ENCODE measurements around the gene CADM2.
"Not testable (repeated sequence)": the region's sequence is repeated elsewhere in the genome, so short reads cannot be mapped to it uniquely, and the experiment has no call there.

The CADM2 gene

GRCh38 chr3:85495602-85496001, 536.8 kb downstream of the CADM2 start:
- DNase-seq = no peak

DNA sequence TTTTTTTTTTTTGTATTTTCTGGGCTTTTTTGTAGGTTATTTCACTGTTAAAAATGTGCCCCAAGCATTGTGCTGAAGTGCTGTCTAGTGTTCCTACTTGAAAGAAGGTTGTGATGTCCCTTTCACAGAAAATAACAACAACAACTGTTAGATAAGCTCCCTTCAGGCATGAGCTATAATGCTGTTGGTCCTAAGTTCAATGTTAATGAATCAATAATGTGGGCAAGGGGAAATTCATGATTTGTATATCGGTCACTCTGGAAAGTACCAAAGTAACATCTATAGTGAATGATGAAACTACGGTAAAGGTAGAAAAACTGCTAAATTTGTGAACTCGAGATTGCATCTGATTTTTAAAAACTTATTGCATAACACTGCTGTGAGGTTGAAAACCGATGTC, 539.4 kb downstream of the CADM2 start:
- DNase-seq = no peak

- DNase-seq = no peak
Measured at GRCh38 chr3:85502148-85502875, 543.5 kb downstream of the CADM2 start.

- DNase-seq = not testable (repeated sequence)
Measured at GRCh38 chr3:85504129-85504784, 545.5 kb downstream of the CADM2 start.

GRCh38 chr3:85504785-85505511, 546.2 kb downstream of the CADM2 start:
- not testable (repeated sequence) for DNase-seq

DNA sequence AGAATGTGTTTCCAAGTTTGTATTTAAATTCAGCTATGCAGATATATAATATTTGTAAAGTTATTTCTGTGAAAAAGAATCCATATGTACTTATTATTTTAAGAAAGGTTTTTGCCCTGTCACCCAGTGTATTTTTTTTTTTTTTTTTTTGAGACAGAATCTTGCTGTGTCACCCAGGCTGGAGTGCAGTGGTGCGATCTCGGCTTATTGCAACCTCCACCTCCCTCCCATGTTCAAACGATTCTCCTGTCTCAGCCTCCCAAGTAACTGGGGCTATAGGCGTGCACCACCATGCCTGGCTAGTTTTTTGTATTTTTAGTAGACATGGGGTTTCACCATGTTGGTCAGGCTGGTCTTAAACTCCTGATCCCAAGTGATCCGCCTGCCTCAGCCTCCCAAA, 548.3 kb downstream of the CADM2 start:
- DNase-seq = not testable (repeated sequence)

DNA sequence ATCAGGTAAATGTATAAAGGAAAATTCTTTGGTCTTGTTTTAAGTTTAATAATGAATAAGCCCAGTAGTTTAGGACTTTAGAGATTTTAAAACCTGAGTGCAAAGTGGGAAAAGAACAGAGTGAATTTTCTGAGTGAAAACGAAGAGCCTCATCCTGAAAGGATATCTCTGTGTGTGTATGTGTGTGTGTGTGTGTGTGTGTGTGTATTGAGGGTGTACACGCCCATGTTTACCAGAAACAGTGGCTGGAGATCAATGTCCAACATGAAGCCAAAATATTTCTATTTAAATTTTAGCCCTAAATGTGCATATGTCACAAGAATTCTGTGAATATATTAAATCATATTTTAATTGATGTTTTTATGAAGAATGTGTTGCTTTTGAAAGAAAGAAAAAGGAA, 549.9 kb downstream of the CADM2 start:
- no peak for DNase-seq

GRCh38 chr3:85516146-85516545, 557.4 kb downstream of the CADM2 start:
- no peak for DNase-seq

DNA sequence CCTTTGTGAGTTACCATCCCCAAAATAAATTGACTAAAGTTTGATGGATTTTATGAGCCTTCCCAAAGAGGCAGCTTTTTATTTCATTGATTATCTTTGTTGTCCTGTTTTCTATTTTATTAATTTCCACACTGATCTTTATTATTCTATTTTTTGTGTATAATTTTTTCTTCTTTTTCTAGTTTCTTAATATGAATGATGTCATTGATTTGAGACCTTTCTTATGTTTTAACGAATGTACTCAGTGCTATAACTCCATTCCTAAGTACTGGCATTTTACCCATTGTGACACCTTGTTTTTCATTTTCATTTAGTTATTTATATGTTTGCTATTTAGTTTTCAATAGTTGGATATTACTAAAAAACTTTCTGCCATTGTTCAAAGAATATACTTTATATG, 565.3 kb downstream of the CADM2 start:
- DNase-seq = no peak

DNA sequence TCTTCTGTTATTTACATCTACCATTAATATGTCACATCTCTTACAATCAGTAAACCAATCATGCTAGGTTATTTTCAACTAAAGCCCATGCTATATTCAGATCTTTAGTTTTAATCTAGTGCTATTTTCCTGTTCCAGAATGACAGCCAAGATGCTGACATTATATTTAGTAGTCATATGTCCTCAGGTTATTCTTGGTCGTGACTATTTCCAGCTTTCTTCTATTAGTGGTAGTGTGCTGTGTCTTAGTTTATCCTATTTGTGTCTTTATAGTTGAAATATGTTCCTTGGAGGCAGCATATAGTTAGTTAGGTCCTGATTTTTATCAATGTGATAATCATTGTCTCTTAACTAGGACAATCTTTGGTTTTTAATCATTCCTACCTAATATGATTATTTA, 566.5 kb downstream of the CADM2 start:
- DNase-seq = no peak

- no peak for DNase-seq
Measured at GRCh38 chr3:85533586-85533985, 574.8 kb downstream of the CADM2 start.

DNA sequence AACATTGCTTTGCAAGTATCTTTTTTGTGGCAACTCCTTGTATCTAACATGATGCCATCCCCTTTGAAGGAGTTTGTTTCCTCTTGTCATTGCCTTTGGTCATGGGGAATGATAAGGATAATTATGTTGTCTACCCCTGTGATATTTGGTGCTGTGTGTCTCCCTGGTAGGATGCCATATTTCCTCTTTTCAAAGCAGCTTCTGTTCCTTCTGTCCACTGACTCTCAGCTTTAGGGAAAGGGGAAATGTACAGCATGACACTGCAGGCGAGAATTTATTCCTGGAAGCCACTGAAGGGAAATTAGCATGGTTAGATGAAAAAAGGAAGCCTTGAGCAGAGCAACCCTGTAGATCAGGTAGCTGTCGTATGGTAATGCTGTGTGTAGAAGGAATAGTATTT, 576.7 kb downstream of the CADM2 start:
- no peak for DNase-seq

DNA sequence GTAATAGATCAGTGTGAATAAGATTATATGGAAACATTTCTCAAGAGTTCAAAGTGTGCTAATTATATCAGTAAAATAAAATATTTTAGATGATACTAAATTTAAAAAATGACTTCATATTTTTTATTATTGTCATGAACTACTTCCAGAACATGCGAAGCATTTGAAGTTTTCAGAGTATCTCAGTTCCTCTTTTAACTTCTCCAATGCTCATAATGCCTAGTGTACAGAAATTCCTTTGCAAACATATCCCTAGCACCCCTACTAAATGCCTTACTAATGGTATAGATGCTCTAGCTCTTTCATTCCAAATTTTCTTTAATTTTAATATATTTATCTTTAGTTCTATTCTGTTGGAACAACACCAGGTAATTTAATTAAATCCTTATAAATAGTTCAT, 580.4 kb downstream of the CADM2 start:
- DNase-seq = no peak

DNA sequence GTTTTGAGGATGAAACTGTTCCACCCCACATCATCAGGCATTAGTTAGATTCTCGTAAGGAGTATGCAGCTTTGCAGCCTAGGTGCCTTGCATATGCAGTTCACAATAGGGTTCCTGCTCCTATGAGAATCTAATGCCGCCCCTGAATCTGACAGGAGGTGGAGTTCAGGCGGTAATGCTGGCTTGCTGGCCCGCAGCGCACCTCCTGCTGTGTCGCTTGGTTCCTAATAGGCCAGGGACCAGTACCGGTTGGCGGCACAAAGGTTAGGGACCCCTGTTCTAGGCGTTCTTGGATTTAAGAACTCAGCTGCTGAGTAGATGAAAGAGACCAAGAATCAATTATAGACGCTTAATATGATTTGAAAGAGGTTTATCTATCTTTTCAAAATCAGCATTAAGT, 595.4 kb downstream of the CADM2 start:
- no peak for DNase-seq

GRCh38 chr3:85560088-85560785, 601.4 kb downstream of the CADM2 start:
- DNase-seq = no peak

- no peak for DNase-seq
Measured at GRCh38 chr3:85567071-85567676, 608.4 kb downstream of the CADM2 start.

DNA sequence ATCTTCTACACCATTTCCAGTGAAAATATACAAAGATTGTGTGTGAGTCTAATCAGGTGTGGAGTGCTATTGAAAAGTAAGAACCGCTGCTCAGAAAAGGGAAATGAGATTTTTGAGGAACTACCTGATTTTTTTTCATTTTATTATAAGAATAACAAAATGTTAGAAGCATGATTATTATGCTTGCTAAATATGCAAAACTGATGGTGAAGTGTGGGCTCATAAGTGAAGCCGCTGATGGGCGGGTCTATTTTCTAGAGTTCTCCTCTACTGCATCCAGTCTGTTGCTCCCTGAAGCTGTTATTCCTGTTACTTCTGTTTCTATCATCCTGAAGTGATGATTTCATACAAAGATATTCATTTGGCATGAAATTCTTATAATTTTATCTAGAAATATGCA, 612.0 kb downstream of the CADM2 start:
- no peak for DNase-seq

DNA sequence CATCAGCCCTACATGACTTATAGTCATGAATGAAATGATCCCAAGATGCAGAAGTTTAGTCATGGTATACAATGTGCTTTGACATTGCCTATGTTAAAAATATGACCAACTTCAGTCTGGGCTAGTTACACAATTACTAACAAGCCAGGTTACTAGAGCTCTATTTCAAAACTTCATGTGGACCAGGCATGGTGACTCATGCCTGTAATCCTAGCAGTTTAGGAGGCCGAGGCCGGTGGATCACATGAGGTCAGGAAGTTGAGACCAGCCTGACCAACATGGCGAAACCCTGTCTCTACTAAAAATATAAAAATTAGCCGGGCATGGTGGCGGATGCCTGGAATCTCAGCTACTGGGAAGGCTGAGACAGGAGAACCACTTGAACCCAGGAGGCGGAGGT, 613.0 kb downstream of the CADM2 start:
- no peak for DNase-seq

DNA sequence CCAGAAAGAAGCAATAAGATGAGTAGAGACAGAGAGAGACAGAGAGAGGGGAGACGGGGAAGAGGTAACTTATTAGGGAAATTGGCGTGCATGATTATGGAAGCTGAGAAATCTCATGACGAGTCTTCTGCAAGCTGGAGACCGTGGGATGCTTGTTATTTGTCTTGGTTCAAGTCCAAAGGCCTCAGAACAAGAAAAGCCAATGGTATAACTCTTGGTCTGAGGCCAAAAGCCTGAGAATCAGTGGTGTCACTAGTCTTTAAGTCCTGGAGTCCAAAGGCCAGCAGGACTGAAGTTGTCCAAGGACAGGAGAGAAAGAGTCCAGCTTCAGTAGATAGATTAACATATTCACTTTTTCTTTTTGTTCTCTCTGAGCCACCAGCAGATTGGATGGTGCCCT, 613.6 kb downstream of the CADM2 start:
- no peak for DNase-seq

GRCh38 chr3:85572978-85573377, 614.2 kb downstream of the CADM2 start:
- no peak for DNase-seq

GRCh38 chr3:85574006-85574705, 615.4 kb downstream of the CADM2 start:
- DNase-seq = no peak

- peak; percentile 39 for DNase-seq
Measured at GRCh38 chr3:85576091-85576690, 617.4 kb downstream of the CADM2 start.
